ENCODE measurements around the gene MCHR2.
"Not testable (repeated sequence)": the region's sequence is repeated elsewhere in the genome, so short reads cannot be mapped to it uniquely, and the experiment has no call there.

The MCHR2 gene, protein sequence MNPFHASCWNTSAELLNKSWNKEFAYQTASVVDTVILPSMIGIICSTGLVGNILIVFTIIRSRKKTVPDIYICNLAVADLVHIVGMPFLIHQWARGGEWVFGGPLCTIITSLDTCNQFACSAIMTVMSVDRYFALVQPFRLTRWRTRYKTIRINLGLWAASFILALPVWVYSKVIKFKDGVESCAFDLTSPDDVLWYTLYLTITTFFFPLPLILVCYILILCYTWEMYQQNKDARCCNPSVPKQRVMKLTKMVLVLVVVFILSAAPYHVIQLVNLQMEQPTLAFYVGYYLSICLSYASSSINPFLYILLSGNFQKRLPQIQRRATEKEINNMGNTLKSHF

GRCh38 chr6:99993533-99994251 is at the start of gene MCHR2:
TSS of gene MCHR2 (minus strand) at chr6:99994223. CDS start at chr6:99956147, 38,076 bp downstream.
- DNase-seq (ENCODE audit: low spot score): no peak

- DNase-seq (ENCODE audit: low spot score): not testable (repeated sequence)
Measured at GRCh38 chr6:100038546-100038945, 44.5 kb upstream of the MCHR2 start.

- peak; percentile 55 for DNase-seq (ENCODE audit: low spot score)
Measured at GRCh38 chr6:100035873-100036653, 42.0 kb upstream of the MCHR2 start.

DNA sequence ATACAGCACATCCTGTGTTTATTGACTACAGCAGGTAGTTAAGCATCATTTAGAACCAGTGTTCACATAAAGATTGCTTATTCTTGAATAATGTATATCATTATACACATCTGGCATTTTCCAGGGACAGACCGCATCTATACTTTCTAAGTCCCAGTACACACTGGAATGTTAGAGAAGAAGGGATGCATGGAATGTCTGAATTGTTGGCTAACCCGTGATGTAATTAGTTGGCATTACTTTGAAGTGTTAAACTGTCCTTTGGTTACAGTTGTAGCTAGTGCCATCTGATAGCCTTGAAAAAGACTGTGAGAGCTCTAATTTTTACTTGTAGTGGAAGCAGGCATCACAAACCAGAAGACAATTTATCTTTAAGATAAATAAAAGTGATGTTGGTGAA is 29.8 kb upstream of the MCHR2 start:
- DNase-seq (ENCODE audit: low spot score): no peak

DNA sequence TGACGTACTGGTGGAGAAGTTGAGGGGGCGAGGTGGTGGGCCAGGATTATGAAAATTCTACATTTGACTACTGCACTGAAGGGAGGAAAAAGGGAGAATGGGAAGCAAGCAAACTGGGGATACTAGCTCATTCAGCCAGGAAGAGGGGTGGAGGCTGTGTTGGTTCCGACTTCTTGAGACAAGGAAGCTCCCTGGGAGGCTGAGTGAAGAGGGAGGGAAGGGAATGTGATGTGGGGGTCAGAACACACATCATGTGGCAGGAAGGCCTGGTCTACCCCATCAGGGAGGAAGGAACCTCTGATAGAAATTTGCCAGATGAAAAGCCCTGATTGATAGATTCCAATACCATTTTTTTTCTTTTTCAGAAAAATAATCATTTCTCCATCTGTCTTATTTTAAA is 28.8 kb upstream of the MCHR2 start:
- DNase-seq (ENCODE audit: low spot score): no peak

- no peak for DNase-seq (ENCODE audit: low spot score)
Measured at GRCh38 chr6:100008857-100009256, 14.8 kb upstream of the MCHR2 start.

DNA sequence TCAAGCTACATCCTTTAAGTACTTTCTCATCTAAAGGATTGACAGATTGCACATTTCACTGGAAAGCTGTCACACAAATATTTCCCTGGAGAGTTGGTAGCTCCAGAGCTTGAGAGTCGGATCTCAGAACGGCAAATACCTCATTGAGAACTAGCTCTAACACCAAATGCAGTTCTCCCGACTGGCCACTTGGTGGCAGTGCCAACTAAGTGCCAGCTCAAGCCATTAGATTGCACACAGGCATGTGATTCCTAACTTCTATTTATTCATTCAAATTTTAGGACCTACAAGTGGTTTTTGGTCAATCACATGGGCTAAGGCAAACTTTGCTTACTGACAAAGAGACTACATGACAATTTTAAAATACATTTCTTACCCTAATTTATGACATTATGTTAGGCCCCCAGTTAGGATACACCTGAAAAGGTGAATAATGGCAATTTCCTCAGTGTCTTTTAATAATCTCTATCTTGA is 7.9 kb upstream of the MCHR2 start:
- DNase-seq (ENCODE audit: low spot score): peak; percentile 53

DNA sequence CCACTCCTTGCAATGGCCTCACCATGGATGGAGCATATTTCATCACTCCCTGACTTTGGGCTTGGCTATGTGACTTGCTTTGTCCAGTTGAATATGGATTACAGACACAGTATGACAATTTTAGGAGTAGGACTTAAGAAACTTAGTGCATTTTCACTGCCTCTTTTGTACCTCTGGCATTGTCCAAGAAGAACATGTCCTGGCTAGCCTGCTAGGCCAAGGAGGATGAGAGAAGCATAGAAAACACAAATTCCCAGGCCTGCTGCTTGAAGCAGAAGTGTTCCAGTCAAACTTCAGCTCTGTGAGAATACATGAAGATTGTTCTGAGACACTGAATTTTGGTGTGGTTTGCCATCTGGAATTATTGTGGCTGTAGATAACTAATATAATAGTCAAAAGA is 3.1 kb upstream of the MCHR2 start:
- no peak for DNase-seq (ENCODE audit: low spot score)

DNA sequence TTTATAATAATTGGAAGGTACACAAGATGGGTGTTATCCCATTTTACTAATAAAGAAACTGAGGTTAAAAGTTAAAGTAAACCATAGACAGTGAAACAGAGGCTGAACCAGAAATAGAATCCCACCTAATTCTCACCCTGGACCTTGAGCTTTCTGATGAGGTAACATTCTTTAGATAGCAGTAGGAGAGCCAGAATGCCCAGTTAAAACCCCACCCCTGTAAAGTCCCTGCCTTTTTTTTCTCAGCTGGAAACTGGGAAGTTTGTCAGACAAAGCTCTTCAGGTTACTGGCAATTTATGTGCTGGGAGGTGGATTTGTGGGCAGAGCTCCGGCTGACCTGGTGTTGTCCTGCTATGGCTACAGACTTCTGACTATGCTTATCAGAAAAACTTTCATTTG is 1.9 kb upstream of the MCHR2 start:
- DNase-seq (ENCODE audit: low spot score): no peak

GRCh38 chr6:99993146-99993532 is 884 bp downstream of the MCHR2 start:
- no peak for DNase-seq (ENCODE audit: low spot score)

DNA sequence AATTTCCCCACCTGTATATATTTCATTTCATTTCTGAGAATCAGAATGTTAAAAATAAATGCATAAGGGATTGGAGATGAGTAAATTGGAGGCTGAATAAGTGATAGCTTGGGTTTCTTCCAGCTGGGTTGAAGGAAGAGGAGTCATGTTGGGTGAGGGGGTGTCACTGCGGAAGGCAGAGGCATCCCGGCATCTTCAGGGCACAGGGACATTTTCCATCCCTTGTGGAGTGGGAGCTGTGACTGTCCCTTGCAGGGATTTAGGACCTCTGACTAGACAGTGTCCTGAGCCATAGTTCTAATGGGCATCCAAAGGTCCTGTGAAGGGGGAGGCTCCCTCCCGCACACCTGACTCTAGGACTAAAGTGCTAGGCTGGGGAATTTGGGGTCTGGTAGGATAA is 2.1 kb downstream of the MCHR2 start:
- DNase-seq (ENCODE audit: low spot score): no peak

- DNase-seq (ENCODE audit: low spot score): no peak
Measured at GRCh38 chr6:99980741-99981140, 13.3 kb downstream of the MCHR2 start.

- no peak for DNase-seq (ENCODE audit: low spot score)
Measured at GRCh38 chr6:99979953-99980352, 14.1 kb downstream of the MCHR2 start.

DNA sequence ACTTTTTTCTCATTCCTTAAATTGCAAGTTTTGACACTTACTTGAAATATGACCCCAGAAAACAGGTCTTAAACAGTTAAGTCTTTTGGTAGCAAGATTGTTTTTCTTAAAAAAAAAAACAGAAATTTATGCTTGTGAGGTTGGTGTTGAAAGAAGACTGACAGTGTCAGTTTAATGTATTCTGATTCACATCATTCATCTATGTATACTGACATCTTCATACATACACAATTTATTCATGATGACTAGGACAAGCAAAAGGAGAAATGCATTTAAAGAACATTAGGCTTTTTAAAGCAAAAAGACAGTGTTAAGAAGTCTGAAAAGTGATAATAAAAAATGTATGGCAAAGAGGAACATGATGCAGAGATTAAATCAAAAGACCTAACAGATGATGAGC is 27.0 kb downstream of the MCHR2 start:
- no peak for DNase-seq (ENCODE audit: low spot score)

DNA sequence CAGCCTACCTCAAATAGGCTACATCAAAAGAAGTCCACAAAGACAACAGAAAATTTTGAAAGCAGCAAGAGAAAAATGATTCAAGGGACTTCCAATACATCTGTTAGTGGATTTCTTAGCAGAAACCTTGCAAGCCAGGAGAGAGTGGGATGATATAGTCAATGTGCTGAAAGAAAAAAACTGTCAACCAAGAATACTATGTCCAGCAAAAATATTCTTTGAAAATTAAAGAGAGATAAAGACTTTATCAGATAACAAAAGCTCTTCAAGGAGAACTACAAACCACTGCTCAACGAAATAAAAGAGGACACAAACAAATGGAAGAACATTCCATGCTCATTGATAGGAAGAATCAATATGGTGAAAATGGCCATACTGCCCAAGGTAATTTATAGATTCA is 34.0 kb downstream of the MCHR2 start:
- DNase-seq (ENCODE audit: low spot score): no peak

- no peak for DNase-seq (ENCODE audit: low spot score)
Measured at GRCh38 chr6:99951016-99951805, 42.8 kb downstream of the MCHR2 start.

DNA sequence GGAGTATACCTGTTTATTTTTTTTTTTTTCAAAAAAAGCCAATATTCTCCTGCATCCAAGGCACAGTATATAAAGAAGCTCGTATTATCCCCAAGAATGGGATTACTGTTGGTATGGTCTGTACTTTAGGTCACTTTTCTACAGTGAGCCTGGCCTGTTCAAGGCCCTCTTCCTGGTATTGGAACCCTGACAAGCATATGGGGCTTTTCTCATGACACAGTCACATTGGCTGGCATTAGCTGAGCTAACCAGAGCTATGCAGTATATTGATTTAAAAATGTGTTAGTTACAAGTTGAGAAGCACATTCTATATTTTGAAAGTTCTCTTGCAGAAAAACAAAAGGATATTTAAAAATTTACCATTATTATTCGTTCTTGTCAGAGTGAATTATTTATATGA is 48.0 kb downstream of the MCHR2 start:
- DNase-seq (ENCODE audit: low spot score): no peak

DNA sequence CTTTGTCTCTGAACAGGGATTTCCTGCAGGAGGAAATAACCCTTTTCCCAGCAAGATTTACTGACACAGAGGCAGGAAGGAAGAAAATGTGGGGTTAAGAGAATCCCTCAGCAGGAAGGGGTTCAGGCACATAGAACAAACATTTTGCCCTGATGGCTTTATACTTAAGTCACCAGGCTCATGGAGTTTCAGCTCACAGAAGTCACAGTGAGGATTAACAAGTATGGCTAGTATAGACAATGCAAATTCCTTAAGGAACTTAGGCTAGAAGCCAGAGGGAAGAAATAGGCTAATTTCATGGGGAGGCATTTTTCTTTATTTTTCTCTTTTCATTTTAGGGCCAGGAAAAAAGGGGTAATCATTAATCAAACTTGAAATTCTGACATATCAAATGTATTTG is 50.2 kb downstream of the MCHR2 start:
- DNase-seq (ENCODE audit: low spot score): no peak

DNA sequence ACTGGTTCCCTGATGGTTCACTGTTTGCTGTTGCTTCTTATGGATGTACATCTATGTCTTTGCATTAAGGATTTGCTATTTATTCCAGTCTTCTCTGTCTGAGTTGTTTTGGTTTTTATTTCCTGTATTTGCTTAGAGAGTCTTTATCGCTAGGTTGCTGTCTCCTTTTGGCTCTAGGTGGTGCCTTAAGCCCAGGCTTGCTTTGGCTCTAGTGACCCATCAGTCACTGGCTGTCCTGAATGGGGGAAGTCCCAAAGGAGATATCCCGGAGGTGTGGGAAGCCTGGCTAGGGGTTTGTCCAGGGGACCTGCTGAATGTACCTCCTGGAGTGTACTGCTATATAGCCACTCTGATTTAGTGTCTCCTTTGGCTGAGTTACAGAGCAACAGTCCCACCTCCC is 53.4 kb downstream of the MCHR2 start:
- DNase-seq (ENCODE audit: low spot score): no peak

GRCh38 chr6:99933129-99933528 is 60.9 kb downstream of the MCHR2 start:
- no peak for DNase-seq (ENCODE audit: low spot score)

DNA sequence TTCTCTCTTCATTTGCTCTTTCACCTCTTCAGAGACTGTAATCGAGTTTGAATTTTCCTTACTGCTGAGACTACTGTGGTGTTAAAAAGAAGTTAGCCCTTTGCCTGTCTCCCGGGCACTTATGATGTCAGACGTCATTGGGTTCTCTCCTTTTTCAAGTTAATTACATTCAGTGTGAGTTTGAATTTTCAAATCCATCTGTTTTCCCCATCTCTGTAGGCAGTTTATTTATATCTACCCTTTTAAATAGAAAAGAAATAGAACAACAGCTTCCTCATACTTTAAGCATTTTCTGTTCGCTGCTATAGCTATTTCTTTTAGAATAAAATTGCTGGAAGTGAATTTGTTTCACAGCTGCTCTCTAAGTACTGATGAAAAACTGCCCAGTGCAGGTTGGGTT is 81.4 kb downstream of the MCHR2 start:
- DNase-seq (ENCODE audit: low spot score): no peak

Measured in activated CD4-positive, alpha-beta T cell treated with anti-CD3 and anti-CD28 coated beads, Interleukin-2, Interleukin-4, amounts not matched to agents 100 ng/mL and 50 ng/mL, durations not matched to agents 16 hours and 8 hours (primary cell).